ENCODE data around the gene DUSP8. TPM values are rescaled to one million over a fixed set of nuclear protein-coding genes. Genes with fewer than 3 reads are reported as not detected.

Gene DUSP8
- total RNA-seq, 2 donors from 2014 or later: 11.0 to 19.4 TPM

GRCh38 chr11:1568441-1568911, 3.6 kb downstream of the DUSP8 start:
- intact Hi-C loops (cut with DNase I): no loop called here

DNA sequence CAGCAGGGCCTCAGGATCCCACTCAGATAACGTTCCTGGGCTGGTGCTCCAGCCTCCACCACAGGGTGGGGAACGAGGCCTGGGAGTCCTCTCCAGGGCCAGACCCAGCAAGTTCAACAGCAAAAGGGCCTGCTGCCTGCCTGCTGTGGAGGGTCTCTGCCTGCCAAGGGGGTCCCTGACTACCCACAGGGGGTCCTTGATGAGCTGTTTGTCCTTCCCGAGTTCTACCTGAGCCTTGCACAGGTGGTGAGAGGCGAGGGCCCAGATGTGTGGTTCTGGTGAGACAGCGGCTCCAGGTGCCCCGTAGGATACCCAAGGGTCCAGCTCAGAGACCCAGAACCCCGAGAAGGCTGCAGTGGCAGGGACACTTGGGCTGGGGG, 4.4 kb downstream of the DUSP8 start:
- no peak for DNase-seq (ENCODE audit: low spot score)
- intact Hi-C loops (cut with DNase I): no loop called here

More at GRCh38 chr11:1568441-1568911, 3.6 kb downstream of the DUSP8 start:
- DNase-seq (ENCODE audit: low spot score): peak; percentile 62

- intact Hi-C loops (cut with DNase I): no loop called here
- no peak for DNase-seq (ENCODE audit: low spot score)
Measured at GRCh38 chr11:1567052-1567720, 4.9 kb downstream of the DUSP8 start.

DNA sequence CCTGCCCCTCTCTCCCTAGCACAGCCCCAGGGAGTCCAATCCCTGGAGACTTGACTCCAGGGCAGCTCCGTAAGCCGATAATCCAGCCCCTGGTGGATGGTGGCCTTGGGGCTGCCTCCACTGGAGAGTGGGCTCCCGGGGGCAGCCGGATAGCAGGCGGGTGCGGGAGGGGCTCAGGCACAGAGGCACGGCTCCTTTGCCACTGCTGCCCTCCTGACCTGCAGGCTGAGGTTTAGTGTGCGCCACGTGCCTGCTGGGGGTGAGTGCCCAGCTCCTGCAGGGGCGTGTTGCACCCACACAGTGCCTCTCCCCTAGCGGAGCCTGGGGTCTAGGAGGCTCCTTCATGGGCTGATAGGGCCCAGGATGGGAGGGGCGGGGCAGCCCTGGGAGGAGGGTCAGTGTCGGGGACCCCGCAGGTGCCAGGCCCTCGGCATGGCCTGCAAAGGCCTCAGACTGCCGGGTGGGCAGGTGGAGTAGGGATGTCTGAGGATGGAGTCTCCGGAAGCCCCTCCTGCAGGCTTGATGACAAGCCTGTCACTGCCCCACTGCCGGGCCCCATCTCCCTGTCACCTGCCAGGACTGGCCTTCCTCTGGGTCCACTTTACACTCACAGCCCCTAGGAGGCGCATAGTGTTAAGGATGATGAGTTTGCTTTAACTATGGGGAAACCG, 5.6 kb downstream of the DUSP8 start:
- intact Hi-C loops (cut with DNase I): no loop called here
- DNase-seq (ENCODE audit: low spot score): no peak

DNA sequence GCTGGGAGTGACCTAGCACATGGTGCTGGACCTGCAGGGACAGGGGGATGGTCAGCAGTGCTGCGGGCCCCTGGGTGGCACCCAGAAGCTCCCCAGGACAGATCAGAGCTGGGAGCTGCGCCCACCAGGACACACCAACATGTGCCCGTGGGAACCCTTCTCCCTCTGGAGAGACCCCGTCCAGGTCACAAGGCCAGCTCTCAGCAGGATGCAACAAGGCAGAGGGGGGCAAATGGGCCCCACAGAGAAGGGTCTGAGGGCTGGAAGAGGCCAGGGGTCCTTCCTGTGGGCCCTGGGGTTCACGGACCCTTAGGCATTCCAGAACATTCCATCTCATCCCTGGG, 6.2 kb downstream of the DUSP8 start:
- intact Hi-C loops (cut with DNase I): no loop called here

DNA sequence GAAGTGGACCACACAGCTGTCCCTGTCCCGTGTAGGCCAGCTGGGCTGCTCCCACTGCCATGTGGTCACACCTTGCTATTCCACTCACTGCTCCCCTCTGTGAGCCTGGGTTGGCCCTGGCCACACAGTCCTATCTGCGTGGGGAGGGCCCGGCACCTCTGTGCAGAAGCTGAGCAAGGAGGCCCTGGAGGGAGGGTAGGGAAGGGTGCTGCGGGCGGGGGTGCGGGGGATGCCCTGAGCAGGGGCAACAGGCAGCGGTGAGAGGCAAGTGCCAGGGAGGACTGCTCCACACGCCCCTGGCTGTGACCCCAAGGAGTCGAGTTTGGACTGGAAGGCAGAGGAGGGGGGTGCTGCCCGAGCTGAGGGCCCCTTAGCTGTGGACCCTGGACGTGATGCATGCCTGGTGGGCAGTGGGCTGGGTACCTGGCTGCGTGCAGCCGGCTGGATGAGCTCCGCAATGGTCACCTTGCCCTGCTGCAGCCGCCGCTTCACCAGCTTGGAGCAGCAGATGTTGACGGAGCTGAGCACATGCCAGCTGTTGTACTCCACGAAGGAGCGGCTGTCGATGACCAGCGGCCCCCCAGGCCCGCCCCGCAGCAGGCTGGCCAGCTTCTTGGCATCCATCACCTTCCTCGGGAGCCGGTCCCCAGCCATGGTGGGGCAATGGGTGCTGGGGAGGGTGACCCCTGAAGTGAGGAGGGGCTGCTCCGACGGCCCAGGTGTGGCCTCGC, 6.7 kb downstream of the DUSP8 start:
- DNase-seq (ENCODE audit: low spot score): no peak
- intact Hi-C loops (cut with DNase I): no loop called here

More for the DNA sequence above, 6.2 kb downstream of the DUSP8 start:
- DNase-seq (ENCODE audit: low spot score): no peak

- intact Hi-C loops (cut with DNase I): no loop called here
- no peak for DNase-seq (ENCODE audit: low spot score)
Measured at GRCh38 chr11:1564535-1565172, 7.4 kb downstream of the DUSP8 start.

- intact Hi-C loops (cut with DNase I): no loop called here
- DNase-seq (ENCODE audit: low spot score): no peak
Measured at GRCh38 chr11:1563697-1564534, 8.2 kb downstream of the DUSP8 start.

GRCh38 chr11:1563149-1563638, 8.9 kb downstream of the DUSP8 start:
- DNase-seq (ENCODE audit: low spot score): no peak
- intact Hi-C loops (cut with DNase I): no loop called here

DNA sequence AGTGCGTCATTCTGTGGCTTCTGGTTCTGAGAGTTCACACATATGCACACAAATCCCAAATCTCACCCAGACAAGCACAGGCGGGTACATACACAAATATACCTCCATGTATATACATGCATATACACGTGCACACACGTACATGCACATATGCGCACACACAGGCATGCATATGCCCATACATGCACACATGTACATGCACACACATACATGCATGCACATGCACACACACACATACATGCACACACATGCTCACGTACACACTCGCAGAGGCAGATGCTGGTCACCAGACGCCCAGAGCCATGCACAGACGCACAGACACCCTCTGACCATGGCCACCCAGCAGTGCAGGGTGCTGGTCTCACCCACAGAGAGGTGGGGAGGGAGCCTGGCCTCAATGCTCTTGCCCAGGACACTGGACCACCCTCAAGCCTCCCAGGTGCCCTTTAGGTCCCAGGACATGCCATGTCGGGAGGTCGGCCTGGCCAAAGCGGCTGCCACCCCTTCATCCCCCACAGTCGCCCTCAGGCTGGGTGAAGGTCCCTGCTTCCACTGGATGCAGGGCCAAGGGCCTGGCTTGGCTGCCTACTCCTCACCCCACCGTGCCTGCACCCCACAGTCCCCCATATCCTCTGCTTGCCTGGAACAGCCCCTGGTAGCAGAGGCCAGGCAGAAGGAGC, 9.5 kb downstream of the DUSP8 start:
- no peak for DNase-seq (ENCODE audit: low spot score)
- intact Hi-C loops (cut with DNase I): no loop called here

DNA sequence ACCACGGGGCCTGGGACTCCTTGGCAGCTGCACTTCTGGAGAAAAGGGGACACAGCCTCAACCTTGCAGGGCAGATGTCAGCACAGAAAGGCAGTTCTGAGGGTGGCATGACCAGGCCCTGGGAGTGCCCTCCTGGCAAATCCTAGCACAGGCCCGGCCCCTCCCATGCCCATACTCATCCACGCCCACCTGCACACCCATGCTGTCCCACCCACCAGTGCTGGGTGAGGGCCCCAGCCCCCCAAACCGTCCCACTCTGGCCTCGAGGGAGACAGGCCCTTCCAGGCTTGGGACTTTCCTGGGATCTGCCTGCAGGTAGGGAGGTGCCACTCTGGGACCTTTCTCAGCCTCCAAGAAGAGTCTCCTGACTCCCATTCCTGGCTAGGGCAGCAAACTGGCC, 10.1 kb downstream of the DUSP8 start:
- intact Hi-C loops (cut with DNase I): no loop called here
- no peak for DNase-seq (ENCODE audit: low spot score)

- DNase-seq (ENCODE audit: low spot score): no peak
- intact Hi-C loops (cut with DNase I): no loop called here
Measured at GRCh38 chr11:1561266-1561665, 10.8 kb downstream of the DUSP8 start.

DNA sequence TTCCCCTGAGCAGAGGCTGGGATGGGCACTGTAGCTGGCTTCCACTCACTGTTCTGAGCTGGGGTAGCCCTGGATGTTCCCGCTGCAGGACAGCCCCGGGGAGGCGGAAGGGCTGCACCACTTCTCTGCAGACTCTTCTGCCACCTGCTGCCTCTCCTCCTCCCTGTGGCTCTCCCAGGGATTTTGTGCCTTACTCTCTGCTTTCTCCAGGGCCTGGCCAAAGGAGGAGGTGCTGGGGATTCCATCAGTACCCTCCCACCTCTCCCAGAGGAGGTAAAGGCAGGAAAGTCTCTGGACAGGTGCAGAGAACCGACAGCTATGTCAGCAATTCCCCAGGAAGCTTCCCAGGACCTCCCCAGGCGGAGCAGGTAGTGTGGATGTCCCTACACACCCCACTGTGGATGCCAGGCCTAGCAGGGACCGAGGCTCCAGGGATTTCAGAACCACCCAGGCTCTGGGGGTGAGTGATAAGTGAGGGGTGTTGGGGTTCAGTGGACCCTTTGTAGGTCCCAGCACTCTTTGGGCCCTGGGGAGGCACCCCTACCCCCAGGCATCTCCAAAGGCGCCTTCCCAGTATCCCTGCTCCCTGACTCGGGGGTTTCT, 11.3 kb downstream of the DUSP8 start:
- intact Hi-C loops (cut with DNase I): no loop called here
- DNase-seq (ENCODE audit: low spot score): no peak

- intact Hi-C loops (cut with DNase I): no loop called here
- no peak for DNase-seq (ENCODE audit: low spot score)
Measured at GRCh38 chr11:1560002-1560648, 11.9 kb downstream of the DUSP8 start.

DNA sequence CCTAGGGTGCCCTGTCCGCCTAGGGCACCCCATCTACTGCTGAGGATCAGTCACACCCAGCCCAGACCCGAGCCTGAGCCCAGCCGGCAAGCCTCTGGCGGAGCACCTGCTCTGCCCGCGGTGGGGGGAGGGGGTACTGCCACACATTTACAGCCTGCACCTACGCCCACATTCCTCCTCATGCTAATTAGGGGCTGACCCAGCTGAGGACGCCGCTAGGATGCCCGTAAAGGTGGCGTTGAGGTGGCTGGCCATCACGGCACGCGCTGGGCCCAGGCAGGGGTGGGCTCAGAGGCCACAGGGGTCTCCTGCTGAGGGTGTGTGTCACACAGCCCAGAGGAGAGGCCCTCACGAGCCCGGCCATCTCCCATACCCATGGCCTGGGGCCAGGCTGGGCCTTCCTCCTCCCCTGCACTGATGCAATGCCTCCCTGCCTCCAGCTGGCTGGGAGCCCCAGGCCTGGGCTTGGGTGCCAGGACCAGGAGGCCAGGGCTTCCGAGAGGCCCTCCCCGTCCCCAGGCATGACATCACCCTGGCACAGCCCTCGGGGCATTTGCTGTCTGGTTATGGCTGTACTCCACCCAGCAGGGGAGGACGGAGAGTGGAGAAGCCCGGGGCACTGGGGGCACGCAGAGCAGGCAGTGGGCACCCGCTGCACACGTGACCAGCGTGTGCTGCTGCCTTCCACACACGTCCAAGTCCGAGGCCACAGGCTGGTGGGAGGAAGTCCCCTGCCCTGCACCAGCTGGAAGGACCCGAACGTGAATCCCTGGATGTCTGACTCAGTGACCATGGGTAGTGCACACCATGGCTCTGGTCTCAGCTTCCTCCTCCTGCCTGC, 12.7 kb downstream of the DUSP8 start:
- DNase-seq (ENCODE audit: low spot score): peak; percentile 95
- intact Hi-C loops (cut with DNase I): loop anchor here in 1 of 2 donors (10.0 kb wide), 1 partner anchor 835 kb away; no protein-coding TSS in a partner anchor

- DNase-seq (ENCODE audit: low spot score): no peak
- intact Hi-C loops (cut with DNase I): loop anchor here in 1 of 2 donors (10.0 kb wide), 1 partner anchor 836 kb away; no protein-coding TSS in a partner anchor
Measured at GRCh38 chr11:1558775-1559110, 13.3 kb downstream of the DUSP8 start.

Measured in posterior vena cava (tissue), 2 donors.